ENCODE measurements around the gene ANKRD17. TPM values are rescaled to one million over a fixed set of nuclear protein-coding genes. Genes with fewer than 3 reads are reported as not detected.
A peak's percentile ranks its signal among the peaks of the same experiment; 100 is the strongest.
"Not testable (repeated sequence)": the region's sequence is repeated elsewhere in the genome, so short reads cannot be mapped to it uniquely, and the experiment has no call there.

ANKRD17 gene
- total RNA-seq, 1 donor = 80.7 TPM

- no peak overlapping the region for H3K4me3 ChIP-seq (ENCODE audit: low read depth, low read length)
- no peak for TF ChIP-seq CTCF (IDR thresholded peaks at IDR 0.05; ENCODE audit: insufficient read depth, low read depth, low read length)
- no peak for DNase-seq (ENCODE audit: low read depth)
These were observed 53.1 kb downstream of the ANKRD17 start for GRCh38 chr4:73205482-73205881.

- not testable (repeated sequence) for H3K4me3 ChIP-seq (ENCODE audit: low read depth, low read length); DNase-seq (ENCODE audit: low read depth)
These were observed 54.6 kb downstream of the ANKRD17 start for GRCh38 chr4:73203976-73204375.

DNA sequence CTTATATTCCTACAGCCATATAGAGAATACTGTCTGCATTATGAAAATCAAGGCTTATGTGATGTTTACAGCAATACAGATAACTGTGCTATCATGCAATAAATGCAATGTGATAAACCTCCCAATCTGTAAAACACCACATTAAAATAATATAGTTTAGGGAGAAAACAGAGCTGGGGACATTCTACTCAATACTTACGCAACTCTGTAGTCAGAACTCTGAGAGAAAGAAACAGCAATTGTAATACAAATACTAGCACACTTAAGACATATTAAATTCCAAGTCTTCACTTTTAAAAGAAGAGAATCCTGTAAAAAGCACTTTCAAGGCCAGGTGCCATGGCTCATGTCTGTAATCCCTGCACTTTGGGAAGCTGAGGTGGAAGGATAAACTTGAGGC lies 61.4 kb downstream of the ANKRD17 start:
- DNase-seq (ENCODE audit: low read depth) = peak; percentile 56
- no peak for TF ChIP-seq CTCF (IDR thresholded peaks at IDR 0.05; ENCODE audit: insufficient read depth, low read depth, low read length)

GRCh38 chr4:73194064-73194463 lies 64.5 kb downstream of the ANKRD17 start:
- no peak overlapping the region for H3K4me3 ChIP-seq (ENCODE audit: low read depth, low read length)
- no peak for DNase-seq (ENCODE audit: low read depth)
- TF ChIP-seq CTCF (IDR thresholded peaks at IDR 0.05; ENCODE audit: insufficient read depth, low read depth, low read length) = no peak

More for the DNA sequence above, 61.4 kb downstream of the ANKRD17 start:
- no peak overlapping the region for H3K4me3 ChIP-seq (ENCODE audit: low read depth, low read length)

DNA sequence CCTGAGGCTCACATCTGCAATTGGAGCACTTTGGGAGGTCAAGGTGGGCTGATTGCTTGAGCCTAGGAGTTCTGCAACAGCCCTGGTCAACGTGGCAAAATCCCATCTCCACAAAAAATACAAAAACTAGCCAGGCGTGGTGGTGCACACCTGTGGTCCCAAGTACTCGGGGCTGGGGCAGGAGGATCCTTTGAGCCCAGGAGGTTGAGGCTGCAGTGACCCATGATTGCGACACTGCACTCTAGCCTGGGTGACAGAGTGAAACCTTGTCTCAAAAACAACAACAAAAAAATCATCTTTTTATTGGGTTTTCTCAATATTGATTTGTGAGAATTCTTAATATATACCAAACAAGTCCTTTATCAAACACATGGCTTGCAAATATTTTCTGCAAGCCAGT lies 64.9 kb downstream of the ANKRD17 start:
- no peak for DNase-seq (ENCODE audit: low read depth)
- TF ChIP-seq CTCF (IDR thresholded peaks at IDR 0.05; ENCODE audit: insufficient read depth, low read depth, low read length) = no peak
- no peak overlapping the region for H3K4me3 ChIP-seq (ENCODE audit: low read depth, low read length)

DNA sequence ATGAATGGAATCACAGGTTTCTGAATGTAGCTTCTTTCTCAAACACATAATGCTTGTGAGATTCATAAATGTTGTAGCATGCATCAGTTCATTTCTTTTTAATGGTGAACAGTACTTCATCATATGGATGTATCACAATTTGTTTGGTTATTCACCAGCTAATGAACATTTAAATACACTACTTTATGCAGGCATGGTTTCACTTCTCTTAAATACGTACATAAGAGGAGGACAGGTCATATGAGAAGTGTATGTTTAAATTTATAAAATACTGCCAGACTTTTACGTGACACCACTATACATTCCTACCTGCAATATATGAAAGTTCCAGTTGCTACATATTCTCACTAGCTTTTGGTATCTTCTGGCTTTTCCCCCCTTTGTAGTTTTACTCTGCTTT lies 65.4 kb downstream of the ANKRD17 start:
- no peak overlapping the region for H3K4me3 ChIP-seq (ENCODE audit: low read depth, low read length)
- no peak for DNase-seq (ENCODE audit: low read depth)
- no peak for TF ChIP-seq CTCF (IDR thresholded peaks at IDR 0.05; ENCODE audit: insufficient read depth, low read depth, low read length)

- no peak for DNase-seq (ENCODE audit: low read depth)
- TF ChIP-seq CTCF (IDR thresholded peaks at IDR 0.05; ENCODE audit: insufficient read depth, low read depth, low read length) = no peak
- H3K4me3 ChIP-seq (ENCODE audit: low read depth, low read length) = no peak overlapping the region
These were observed 69.3 kb downstream of the ANKRD17 start for GRCh38 chr4:73189274-73189810.
